H1 (cell line): Measurements from ENCODE around the gene TM2D1. TPM values are rescaled to one million over a fixed set of nuclear protein-coding genes. Genes with fewer than 3 reads are reported as not detected.

Source experiments
- EP300 ChIP-seq, 2 experiments: IDR thresholded peaks; 1 replicate in 1 of 2; 2 replicates in 1 of 2; pipeline ENCODE4 v1.6.1; 2011 to 2012; ENCODE audit warnings: low read depth in 2 of 2, low read length in 2 of 2, mild to moderate bottlenecking in 2 of 2, borderline replicate concordance in 1 of 2, inconsistent platforms in 1 of 2, moderate library complexity in 1 of 2
- HDAC2 ChIP-seq, 2 experiments: fragments of 300-600 bp in 1 of 2; sonication (generic) in 1 of 2; IDR thresholded peaks; 2 replicates each; pipeline ENCODE4 v1.6.1; 2011 to 2012; ENCODE audit warnings: low read depth in 2 of 2, low read length in 2 of 2, mild to moderate bottlenecking in 2 of 2, moderate library complexity in 2 of 2, borderline replicate concordance in 1 of 2, inconsistent platforms in 1 of 2
- JUND ChIP-seq: IDR thresholded peaks from 2 replicates; pipeline ENCODE4 v1.6.1; 2011; ENCODE audit warnings: mild to moderate bottlenecking, improper control_type of control experiment, low read length
- RAD21 ChIP-seq, 2 experiments: IDR thresholded peaks in 1 of 2; conservative IDR thresholded peaks in 1 of 2; 2 replicates each; pipeline ENCODE4 v1.6.1; 2011; ENCODE audit warnings: low read depth in 2 of 2, low read length in 2 of 2, improper control_type of control experiment in 1 of 2, inconsistent platforms in 1 of 2, mild to moderate bottlenecking in 1 of 2, moderate library complexity in 1 of 2
- RBBP5 ChIP-seq: IDR thresholded peaks from 2 replicates; pipeline ENCODE4 v1.7.1; 2012; ENCODE audit warnings: low read depth, mild to moderate bottlenecking, inconsistent platforms, low read length, moderate library complexity, borderline replicate concordance
- polyA plus RNA-seq, 7 experiments: library from polyadenylated mRNA; depleted of rRNA in 3 of 7; stranded (reverse) in 5 of 7; unstranded in 2 of 7; fragments of >200 nt in 5 of 7; fragments of 200-250 nt in 2 of 7; gene quantifications; 1 replicate in 5 of 7; 2 replicates in 1 of 7; 4 replicates in 1 of 7; pipeline versions ENCODE4 v1.2.1 to v1.2.3, GENCODE V29; 2011 to 2013; ENCODE audit warnings: missing spikeins in 2 of 7, mixed read lengths in 2 of 7
- total RNA-seq: library from RNA; stranded (reverse); fragmentation: NEBNext Ultra II Directional; extraction: Animal tissue kit (Norgen Biotek cat#: 25700); gene quantifications from 2 replicates; pipeline ENCODE4 v1.2.1, GENCODE V29; 2021
- TF ChIP-seq, protein P1 (sequence below): fragments of 300-600 bp; sonication (generic); IDR thresholded peaks from 2 replicates; pipeline ENCODE4 v1.7.1; 2012; ENCODE audit warnings: low read length, moderate library complexity, mild to moderate bottlenecking, inconsistent platforms; ENCODE audit not compliant: insufficient replicate concordance
- TF ChIP-seq, protein P2 (sequence below): IDR thresholded peaks from 2 replicates; pipeline ENCODE4 v1.6.1; 2011; ENCODE audit warnings: low read length, improper control_type of control experiment

TM2D1 gene
- total and polyA plus RNA-seq, 2 of the 8 experiments (the other 6 are each of a cell fraction or from before 2014, with no cell fraction given) = 17.7 to 20.5 TPM

DNA sequence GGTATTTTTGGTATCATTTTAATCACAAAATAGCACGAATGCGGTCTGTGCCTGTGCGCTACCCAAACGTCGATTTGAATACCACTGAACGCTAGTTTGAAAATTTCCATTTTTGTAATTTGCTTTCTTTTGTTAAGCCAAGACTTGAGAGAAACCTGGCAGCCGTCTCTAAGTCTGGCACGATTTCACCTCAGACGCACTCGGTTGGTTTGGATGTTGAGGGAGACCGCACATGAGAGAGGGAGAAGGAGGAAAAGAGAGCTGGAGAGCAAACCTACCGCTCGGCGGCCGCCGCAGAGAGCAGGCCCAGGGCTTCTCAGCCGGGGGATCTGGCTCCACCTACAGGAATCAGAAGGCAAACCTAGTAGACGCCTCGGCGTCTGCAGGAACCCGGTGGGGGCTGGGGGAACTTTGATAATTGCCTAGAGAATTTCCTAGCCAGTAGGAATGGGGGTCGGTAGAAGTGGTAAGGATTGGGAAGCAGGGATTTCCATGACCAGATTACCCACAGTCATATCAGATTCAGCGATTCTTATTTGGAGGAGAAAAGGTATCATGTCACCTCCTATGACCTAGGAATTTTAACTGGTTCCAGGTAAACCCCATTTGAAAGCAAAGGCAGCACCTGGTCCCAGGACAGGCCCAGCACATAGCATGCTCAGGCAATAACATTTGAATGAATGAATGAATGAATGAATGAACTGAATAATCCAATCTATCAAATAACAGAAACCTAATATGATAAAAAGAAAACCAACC lies 83.2 kb downstream of the TM2D1 start (continued):
- TF ChIP-seq, protein P1, sequence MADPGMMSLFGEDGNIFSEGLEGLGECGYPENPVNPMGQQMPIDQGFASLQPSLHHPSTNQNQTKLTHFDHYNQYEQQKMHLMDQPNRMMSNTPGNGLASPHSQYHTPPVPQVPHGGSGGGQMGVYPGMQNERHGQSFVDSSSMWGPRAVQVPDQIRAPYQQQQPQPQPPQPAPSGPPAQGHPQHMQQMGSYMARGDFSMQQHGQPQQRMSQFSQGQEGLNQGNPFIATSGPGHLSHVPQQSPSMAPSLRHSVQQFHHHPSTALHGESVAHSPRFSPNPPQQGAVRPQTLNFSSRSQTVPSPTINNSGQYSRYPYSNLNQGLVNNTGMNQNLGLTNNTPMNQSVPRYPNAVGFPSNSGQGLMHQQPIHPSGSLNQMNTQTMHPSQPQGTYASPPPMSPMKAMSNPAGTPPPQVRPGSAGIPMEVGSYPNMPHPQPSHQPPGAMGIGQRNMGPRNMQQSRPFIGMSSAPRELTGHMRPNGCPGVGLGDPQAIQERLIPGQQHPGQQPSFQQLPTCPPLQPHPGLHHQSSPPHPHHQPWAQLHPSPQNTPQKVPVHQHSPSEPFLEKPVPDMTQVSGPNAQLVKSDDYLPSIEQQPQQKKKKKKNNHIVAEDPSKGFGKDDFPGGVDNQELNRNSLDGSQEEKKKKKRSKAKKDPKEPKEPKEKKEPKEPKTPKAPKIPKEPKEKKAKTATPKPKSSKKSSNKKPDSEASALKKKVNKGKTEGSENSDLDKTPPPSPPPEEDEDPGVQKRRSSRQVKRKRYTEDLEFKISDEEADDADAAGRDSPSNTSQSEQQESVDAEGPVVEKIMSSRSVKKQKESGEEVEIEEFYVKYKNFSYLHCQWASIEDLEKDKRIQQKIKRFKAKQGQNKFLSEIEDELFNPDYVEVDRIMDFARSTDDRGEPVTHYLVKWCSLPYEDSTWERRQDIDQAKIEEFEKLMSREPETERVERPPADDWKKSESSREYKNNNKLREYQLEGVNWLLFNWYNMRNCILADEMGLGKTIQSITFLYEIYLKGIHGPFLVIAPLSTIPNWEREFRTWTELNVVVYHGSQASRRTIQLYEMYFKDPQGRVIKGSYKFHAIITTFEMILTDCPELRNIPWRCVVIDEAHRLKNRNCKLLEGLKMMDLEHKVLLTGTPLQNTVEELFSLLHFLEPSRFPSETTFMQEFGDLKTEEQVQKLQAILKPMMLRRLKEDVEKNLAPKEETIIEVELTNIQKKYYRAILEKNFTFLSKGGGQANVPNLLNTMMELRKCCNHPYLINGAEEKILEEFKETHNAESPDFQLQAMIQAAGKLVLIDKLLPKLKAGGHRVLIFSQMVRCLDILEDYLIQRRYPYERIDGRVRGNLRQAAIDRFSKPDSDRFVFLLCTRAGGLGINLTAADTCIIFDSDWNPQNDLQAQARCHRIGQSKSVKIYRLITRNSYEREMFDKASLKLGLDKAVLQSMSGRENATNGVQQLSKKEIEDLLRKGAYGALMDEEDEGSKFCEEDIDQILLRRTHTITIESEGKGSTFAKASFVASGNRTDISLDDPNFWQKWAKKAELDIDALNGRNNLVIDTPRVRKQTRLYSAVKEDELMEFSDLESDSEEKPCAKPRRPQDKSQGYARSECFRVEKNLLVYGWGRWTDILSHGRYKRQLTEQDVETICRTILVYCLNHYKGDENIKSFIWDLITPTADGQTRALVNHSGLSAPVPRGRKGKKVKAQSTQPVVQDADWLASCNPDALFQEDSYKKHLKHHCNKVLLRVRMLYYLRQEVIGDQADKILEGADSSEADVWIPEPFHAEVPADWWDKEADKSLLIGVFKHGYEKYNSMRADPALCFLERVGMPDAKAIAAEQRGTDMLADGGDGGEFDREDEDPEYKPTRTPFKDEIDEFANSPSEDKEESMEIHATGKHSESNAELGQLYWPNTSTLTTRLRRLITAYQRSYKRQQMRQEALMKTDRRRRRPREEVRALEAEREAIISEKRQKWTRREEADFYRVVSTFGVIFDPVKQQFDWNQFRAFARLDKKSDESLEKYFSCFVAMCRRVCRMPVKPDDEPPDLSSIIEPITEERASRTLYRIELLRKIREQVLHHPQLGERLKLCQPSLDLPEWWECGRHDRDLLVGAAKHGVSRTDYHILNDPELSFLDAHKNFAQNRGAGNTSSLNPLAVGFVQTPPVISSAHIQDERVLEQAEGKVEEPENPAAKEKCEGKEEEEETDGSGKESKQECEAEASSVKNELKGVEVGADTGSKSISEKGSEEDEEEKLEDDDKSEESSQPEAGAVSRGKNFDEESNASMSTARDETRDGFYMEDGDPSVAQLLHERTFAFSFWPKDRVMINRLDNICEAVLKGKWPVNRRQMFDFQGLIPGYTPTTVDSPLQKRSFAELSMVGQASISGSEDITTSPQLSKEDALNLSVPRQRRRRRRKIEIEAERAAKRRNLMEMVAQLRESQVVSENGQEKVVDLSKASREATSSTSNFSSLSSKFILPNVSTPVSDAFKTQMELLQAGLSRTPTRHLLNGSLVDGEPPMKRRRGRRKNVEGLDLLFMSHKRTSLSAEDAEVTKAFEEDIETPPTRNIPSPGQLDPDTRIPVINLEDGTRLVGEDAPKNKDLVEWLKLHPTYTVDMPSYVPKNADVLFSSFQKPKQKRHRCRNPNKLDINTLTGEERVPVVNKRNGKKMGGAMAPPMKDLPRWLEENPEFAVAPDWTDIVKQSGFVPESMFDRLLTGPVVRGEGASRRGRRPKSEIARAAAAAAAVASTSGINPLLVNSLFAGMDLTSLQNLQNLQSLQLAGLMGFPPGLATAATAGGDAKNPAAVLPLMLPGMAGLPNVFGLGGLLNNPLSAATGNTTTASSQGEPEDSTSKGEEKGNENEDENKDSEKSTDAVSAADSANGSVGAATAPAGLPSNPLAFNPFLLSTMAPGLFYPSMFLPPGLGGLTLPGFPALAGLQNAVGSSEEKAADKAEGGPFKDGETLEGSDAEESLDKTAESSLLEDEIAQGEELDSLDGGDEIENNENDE = no peak
- TF ChIP-seq JUND (0 out of 2 replicates have a peak, but pooled peaks have one; percentile 13), RAD21 (IDR thresholded peaks at IDR 0.05 in 1 of 2, conservative IDR thresholded peaks at IDR 0.05 in 1 of 2; ENCODE audit: low read depth in 2 of 2, low read length in 2 of 2) (peak; percentile 80 to 88), HDAC2 (IDR thresholded peaks at IDR 0.05; ENCODE audit: borderline replicate concordance in 1 of 2, low read depth in 2 of 2, low read length in 2 of 2) (no peak), RBBP5 (no peak), EP300 (IDR thresholded peaks at IDR 0.05; ENCODE audit: borderline replicate concordance in 1 of 2, low read depth in 2 of 2, low read length in 2 of 2) (0 out of 3 replicates have a peak, but pooled peaks of 1 of the 2 experiments have one; percentile 45)
- TF ChIP-seq, protein P2, sequence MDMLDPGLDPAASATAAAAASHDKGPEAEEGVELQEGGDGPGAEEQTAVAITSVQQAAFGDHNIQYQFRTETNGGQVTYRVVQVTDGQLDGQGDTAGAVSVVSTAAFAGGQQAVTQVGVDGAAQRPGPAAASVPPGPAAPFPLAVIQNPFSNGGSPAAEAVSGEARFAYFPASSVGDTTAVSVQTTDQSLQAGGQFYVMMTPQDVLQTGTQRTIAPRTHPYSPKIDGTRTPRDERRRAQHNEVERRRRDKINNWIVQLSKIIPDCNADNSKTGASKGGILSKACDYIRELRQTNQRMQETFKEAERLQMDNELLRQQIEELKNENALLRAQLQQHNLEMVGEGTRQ = no peak
